H1 (cell line): ENCODE measurements around the gene RTKN. TPM values are rescaled to one million over a fixed set of nuclear protein-coding genes. Genes with fewer than 3 reads are reported as not detected.

ENCODE experiments used
- HDAC2 ChIP-seq, 2 experiments: fragments of 300-600 bp in 1 of 2; sonication (generic) in 1 of 2; IDR thresholded peaks; 2 replicates each; pipeline ENCODE4 v1.6.1; 2011 to 2012; ENCODE audit warnings: low read depth in 2 of 2, low read length in 2 of 2, mild to moderate bottlenecking in 2 of 2, moderate library complexity in 2 of 2, borderline replicate concordance in 1 of 2, inconsistent platforms in 1 of 2
- KDM4A ChIP-seq: IDR thresholded peaks from one replicate; pipeline ENCODE4 v1.7.1; 2012; ENCODE audit warnings: low read depth, mild to moderate bottlenecking, moderate library complexity, low read length, inconsistent platforms; ENCODE audit not compliant: severe bottlenecking
- NANOG ChIP-seq: IDR thresholded peaks from 2 replicates; pipeline ENCODE4 v1.6.1; 2011; ENCODE audit warnings: low read length, low read depth, mild to moderate bottlenecking, inconsistent platforms; ENCODE audit not compliant: insufficient read depth, poor library complexity, severe bottlenecking
- TAF1 ChIP-seq: IDR thresholded peaks from 2 replicates; pipeline ENCODE4 v1.6.1; 2011; ENCODE audit warnings: mild to moderate bottlenecking, low read depth, low read length
- polyA plus RNA-seq, 7 experiments: library from polyadenylated mRNA; depleted of rRNA in 3 of 7; stranded (reverse) in 5 of 7; unstranded in 2 of 7; fragments of >200 nt in 5 of 7; fragments of 200-250 nt in 2 of 7; gene quantifications; 1 replicate in 5 of 7; 2 replicates in 1 of 7; 4 replicates in 1 of 7; pipeline versions ENCODE4 v1.2.1 to v1.2.3, GENCODE V29; 2011 to 2013; ENCODE audit warnings: missing spikeins in 2 of 7, mixed read lengths in 2 of 7
- total RNA-seq: library from RNA; stranded (reverse); fragmentation: NEBNext Ultra II Directional; extraction: Animal tissue kit (Norgen Biotek cat#: 25700); gene quantifications from 2 replicates; pipeline ENCODE4 v1.2.1, GENCODE V29; 2021

The RTKN gene
- total and polyA plus RNA-seq, 2 of the 8 experiments (the other 6 are each of a cell fraction or from before 2014, with no cell fraction given), result 40.2 to 54.1 TPM

GRCh38 chr2:74464406-74464805, 22.7 kb upstream of the RTKN start (continued):
- TF ChIP-seq TAF1 (no peak), NANOG (no peak), KDM4A (no peak), HDAC2 (IDR thresholded peaks at IDR 0.05; ENCODE audit: borderline replicate concordance in 1 of 2, low read depth in 2 of 2, low read length in 2 of 2) (no peak)
